Measurements from ENCODE around the gene CCDC112. TPM values are rescaled to one million over a fixed set of nuclear protein-coding genes. Genes with fewer than 3 reads are reported as not detected.

Gene CCDC112
- 0.22 and 0.29 TPM in 2 replicates for total RNA-seq

GRCh38 chr5:115296124-115297022, at the start of gene CCDC112:
Gene CCDC112, minus strand, starts transcription at chr5:115296654. Its CDS starts 111 bp downstream, at chr5:115296543.
- H3K4me3 Mint-ChIP-seq, result peak within 1 kb of the TSS; percentile 77
- peak; percentile 51 for DNase-seq (ENCODE audit: low spot score)
- H3K27me3 Mint-ChIP-seq (ENCODE audit: insufficient read depth), result peaks cover 53% of the 10 kb centered on the region
- peaks cover 9% of the 10 kb centered on the region for H3K9me3 Mint-ChIP-seq
- H3K36me3 Mint-ChIP-seq (ENCODE audit: low read depth), result no peaks in the 10 kb centered on the region
- H3K4me1 Mint-ChIP-seq (ENCODE audit: low read depth), result peaks cover 9% of the 10 kb centered on the region
- intact Hi-C loops (cut with micrococcal nuclease), result loop anchor here (1.0 to 5.0 kb wide), 7 partner anchors 34 to 543 kb away; partner anchors contain the start of genes FEM1C, PGGT1B and TMED7
- H3K27ac Mint-ChIP-seq, result no peak within 1 kb of the TSS

- Mint-ChIP-seq H3K27me3 (ENCODE audit: insufficient read depth) (peaks cover 18% of the 10 kb centered on the region), H3K4me1 (ENCODE audit: low read depth) (no peaks in the 10 kb centered on the region), H3K4me3 (no peak overlapping the region), H3K36me3 (ENCODE audit: low read depth) (no peaks in the 10 kb centered on the region), H3K9me3 (no peaks in the 10 kb centered on the region), H3K27ac (no peak overlapping the region)
- DNase-seq (ENCODE audit: low spot score), result no peak
- intact Hi-C loops (cut with micrococcal nuclease), result no loop called here
These were observed 48.9 kb upstream of the CCDC112 start for GRCh38 chr5:115345344-115345743.

- Mint-ChIP-seq H3K36me3 (ENCODE audit: low read depth) (no peaks in the 10 kb centered on the region), H3K27me3 (ENCODE audit: insufficient read depth) (peaks cover 19% of the 10 kb centered on the region), H3K27ac (no peak overlapping the region), H3K9me3 (no peaks in the 10 kb centered on the region), H3K4me1 (ENCODE audit: low read depth) (no peaks in the 10 kb centered on the region), H3K4me3 (no peak overlapping the region)
- no peak for DNase-seq (ENCODE audit: low spot score)
- intact Hi-C loops (cut with micrococcal nuclease), result no loop called here
These were observed 47.4 kb upstream of the CCDC112 start for GRCh38 chr5:115343855-115344254.

- intact Hi-C loops (cut with micrococcal nuclease), result no loop called here
- H3K27ac Mint-ChIP-seq, result no peak overlapping the region
- no peak overlapping the region for H3K4me3 Mint-ChIP-seq
- no peak for DNase-seq (ENCODE audit: low spot score)
- no peaks in the 10 kb centered on the region for H3K36me3 Mint-ChIP-seq (ENCODE audit: low read depth)
- H3K4me1 Mint-ChIP-seq (ENCODE audit: low read depth), result no peaks in the 10 kb centered on the region
- peaks cover 16% of the 10 kb centered on the region for H3K27me3 Mint-ChIP-seq (ENCODE audit: insufficient read depth)
- no peaks in the 10 kb centered on the region for H3K9me3 Mint-ChIP-seq
These were observed 46.3 kb upstream of the CCDC112 start for GRCh38 chr5:115342590-115343377.

GRCh38 chr5:115341745-115342144, 45.3 kb upstream of the CCDC112 start:
- no peaks in the 10 kb centered on the region for H3K9me3 Mint-ChIP-seq
- H3K4me1 Mint-ChIP-seq (ENCODE audit: low read depth), result no peaks in the 10 kb centered on the region
- H3K27me3 Mint-ChIP-seq (ENCODE audit: insufficient read depth), result peaks cover 16% of the 10 kb centered on the region
- intact Hi-C loops (cut with micrococcal nuclease), result no loop called here
- no peak overlapping the region for H3K27ac Mint-ChIP-seq
- H3K4me3 Mint-ChIP-seq, result no peak overlapping the region
- no peak for DNase-seq (ENCODE audit: low spot score)
- no peaks in the 10 kb centered on the region for H3K36me3 Mint-ChIP-seq (ENCODE audit: low read depth)

DNA sequence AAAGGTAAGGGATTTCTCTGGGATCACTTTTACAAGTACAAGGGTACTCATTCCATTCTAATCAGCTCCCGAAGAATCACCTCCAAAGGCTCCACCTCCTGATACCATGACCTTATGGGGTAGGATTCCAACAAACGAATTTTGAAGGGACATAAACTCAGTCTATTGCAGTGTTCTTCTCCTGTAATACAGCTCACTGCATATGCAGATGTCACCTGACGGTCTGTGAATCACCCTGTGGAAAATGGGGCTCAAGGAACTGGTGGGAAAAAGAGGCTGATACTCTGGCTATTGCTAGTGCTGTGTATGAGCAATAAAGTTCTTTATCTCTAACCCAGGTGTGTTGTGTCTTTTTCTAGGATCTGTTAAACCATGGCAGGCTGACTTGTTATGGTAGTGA, 42.4 kb upstream of the CCDC112 start:
- H3K36me3 Mint-ChIP-seq (ENCODE audit: low read depth), result no peaks in the 10 kb centered on the region
- H3K9me3 Mint-ChIP-seq, result no peaks in the 10 kb centered on the region
- intact Hi-C loops (cut with micrococcal nuclease), result no loop called here
- DNase-seq (ENCODE audit: low spot score), result no peak
- no peaks in the 10 kb centered on the region for H3K4me1 Mint-ChIP-seq (ENCODE audit: low read depth)
- peaks cover 9% of the 10 kb centered on the region for H3K27me3 Mint-ChIP-seq (ENCODE audit: insufficient read depth)
- H3K27ac Mint-ChIP-seq, result no peak overlapping the region
- H3K4me3 Mint-ChIP-seq, result no peak overlapping the region

DNA sequence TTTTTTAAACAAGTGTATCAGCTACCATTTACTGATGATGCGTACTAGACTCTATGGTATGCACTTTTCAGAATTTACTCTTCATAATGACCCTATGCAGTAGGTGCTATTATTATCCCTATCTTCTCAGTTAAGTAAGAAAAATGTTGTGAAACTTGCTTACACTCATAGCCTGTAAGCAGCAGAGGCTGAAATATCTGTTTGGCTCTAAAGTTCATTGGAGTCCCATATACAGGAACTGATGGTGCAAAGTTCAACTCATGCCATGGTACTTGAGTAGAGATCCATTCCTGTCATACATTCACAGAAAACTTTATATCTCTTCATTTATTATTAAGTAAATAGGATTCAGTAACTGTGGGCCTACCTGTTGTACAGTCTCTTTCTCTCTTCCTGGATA, 41.4 kb upstream of the CCDC112 start:
- intact Hi-C loops (cut with micrococcal nuclease), result no loop called here
- no peaks in the 10 kb centered on the region for H3K9me3 Mint-ChIP-seq
- H3K27ac Mint-ChIP-seq, result no peak overlapping the region
- H3K36me3 Mint-ChIP-seq (ENCODE audit: low read depth), result no peaks in the 10 kb centered on the region
- no peak overlapping the region for H3K4me3 Mint-ChIP-seq
- DNase-seq (ENCODE audit: low spot score), result no peak
- peaks cover 6% of the 10 kb centered on the region for H3K27me3 Mint-ChIP-seq (ENCODE audit: insufficient read depth)
- H3K4me1 Mint-ChIP-seq (ENCODE audit: low read depth), result peaks cover 4% of the 10 kb centered on the region

DNA sequence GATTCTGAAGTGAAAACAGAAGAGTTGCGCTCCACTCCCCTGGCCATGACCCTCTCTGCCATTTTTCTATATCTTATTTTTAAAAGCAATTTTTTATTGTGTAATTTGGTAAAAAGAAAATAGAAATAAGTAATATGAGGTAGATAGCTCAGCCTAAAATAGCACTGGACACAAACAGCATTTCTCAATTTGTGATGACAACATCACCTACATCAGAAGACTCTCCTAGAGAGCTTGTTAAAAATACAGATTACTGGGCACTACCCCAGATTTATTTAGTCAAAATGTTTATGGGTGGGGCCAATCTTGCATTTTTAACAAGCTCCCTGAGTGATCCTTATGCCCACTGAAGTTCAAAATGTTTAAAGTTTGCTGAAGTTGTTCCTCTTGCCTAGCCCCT, 40.5 kb upstream of the CCDC112 start:
- H3K4me1 Mint-ChIP-seq (ENCODE audit: low read depth), result peaks cover 4% of the 10 kb centered on the region
- no peak overlapping the region for H3K27ac Mint-ChIP-seq
- H3K4me3 Mint-ChIP-seq, result no peak overlapping the region
- intact Hi-C loops (cut with micrococcal nuclease), result no loop called here
- H3K36me3 Mint-ChIP-seq (ENCODE audit: low read depth), result no peaks in the 10 kb centered on the region
- DNase-seq (ENCODE audit: low spot score), result no peak
- H3K9me3 Mint-ChIP-seq, result no peaks in the 10 kb centered on the region
- H3K27me3 Mint-ChIP-seq (ENCODE audit: insufficient read depth), result peaks cover 7% of the 10 kb centered on the region

DNA sequence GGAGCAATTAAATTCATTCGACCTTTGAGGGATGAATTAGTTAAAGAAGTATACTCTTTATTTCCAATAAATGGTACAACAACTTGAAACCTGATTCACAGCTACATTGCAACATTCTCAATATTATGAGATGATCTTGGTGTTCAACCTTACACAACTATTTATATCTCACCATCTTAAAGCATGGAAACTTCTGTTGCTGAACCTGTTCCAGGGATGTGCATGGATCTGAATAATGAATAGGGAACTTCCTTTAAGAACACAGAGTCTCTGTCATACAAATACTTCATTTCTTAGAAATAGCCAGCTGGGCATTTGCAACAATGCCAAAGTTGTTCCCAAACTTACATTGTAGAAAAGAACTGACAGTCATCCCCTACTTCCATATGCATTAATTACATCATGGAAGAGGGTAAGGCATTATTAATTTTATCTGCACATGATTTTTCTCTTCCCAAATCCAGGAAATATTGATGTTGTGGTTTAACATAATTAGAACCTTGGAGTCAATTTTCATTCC, 39.8 kb upstream of the CCDC112 start:
- H3K27me3 Mint-ChIP-seq (ENCODE audit: insufficient read depth), result peaks cover 10% of the 10 kb centered on the region
- H3K4me1 Mint-ChIP-seq (ENCODE audit: low read depth), result peaks cover 4% of the 10 kb centered on the region
- H3K9me3 Mint-ChIP-seq, result no peaks in the 10 kb centered on the region
- no peak for DNase-seq (ENCODE audit: low spot score)
- H3K36me3 Mint-ChIP-seq (ENCODE audit: low read depth), result no peaks in the 10 kb centered on the region
- no peak overlapping the region for H3K27ac Mint-ChIP-seq
- no peak overlapping the region for H3K4me3 Mint-ChIP-seq
- intact Hi-C loops (cut with micrococcal nuclease), result no loop called here

DNA sequence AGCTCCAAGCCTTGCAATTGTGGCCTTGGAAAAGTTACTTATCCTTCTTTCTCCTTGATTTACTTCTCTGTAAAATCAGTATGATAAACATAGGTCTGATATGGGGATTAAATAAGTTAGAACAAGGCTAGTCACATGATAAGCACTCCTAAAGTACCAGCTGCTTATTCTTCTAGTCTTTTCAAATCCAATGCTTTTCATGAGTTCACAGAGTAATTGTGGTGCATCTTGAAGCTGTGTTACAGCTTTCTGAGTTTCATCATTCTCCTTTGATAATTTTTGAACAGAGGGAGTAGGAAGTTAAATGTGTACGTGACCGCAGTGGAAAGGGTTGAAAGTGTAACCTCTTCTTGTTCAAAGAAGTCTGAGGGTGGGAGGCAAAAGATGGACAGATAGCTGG, 38.8 kb upstream of the CCDC112 start:
- no peak for DNase-seq (ENCODE audit: low spot score)
- H3K27ac Mint-ChIP-seq, result no peak overlapping the region
- no peaks in the 10 kb centered on the region for H3K36me3 Mint-ChIP-seq (ENCODE audit: low read depth)
- peaks cover 4% of the 10 kb centered on the region for H3K4me1 Mint-ChIP-seq (ENCODE audit: low read depth)
- H3K27me3 Mint-ChIP-seq (ENCODE audit: insufficient read depth), result peaks cover 10% of the 10 kb centered on the region
- intact Hi-C loops (cut with micrococcal nuclease), result no loop called here
- H3K9me3 Mint-ChIP-seq, result no peaks in the 10 kb centered on the region
- no peak overlapping the region for H3K4me3 Mint-ChIP-seq

- no peak overlapping the region for H3K4me3 Mint-ChIP-seq
- intact Hi-C loops (cut with micrococcal nuclease), result no loop called here
- no peak overlapping the region for H3K27ac Mint-ChIP-seq
- DNase-seq (ENCODE audit: low spot score), result no peak
- H3K4me1 Mint-ChIP-seq (ENCODE audit: low read depth), result peaks cover 4% of the 10 kb centered on the region
- H3K9me3 Mint-ChIP-seq, result no peaks in the 10 kb centered on the region
- H3K27me3 Mint-ChIP-seq (ENCODE audit: insufficient read depth), result peaks cover 9% of the 10 kb centered on the region
- no peaks in the 10 kb centered on the region for H3K36me3 Mint-ChIP-seq (ENCODE audit: low read depth)
These were observed 36.7 kb upstream of the CCDC112 start for GRCh38 chr5:115333164-115333563.

DNA sequence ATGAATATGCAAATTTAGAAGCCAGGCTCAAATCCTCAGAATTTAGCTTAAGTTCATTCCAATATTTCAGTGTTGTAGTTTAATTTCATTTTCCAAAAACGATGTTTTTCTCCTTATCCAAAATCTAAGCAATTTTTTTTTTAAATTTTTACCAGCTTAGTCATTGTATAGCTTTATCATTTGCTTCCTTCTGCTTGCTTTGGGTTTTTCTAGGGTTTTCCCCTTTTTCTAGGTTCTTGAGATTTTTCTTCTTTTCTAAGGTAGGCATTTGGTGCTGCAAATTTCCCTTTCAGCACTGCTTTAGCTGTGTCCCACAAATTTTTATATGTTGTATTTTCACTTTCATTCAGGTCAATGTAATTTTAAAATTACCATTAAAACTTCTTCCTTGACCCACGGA, 34.4 kb upstream of the CCDC112 start:
- intact Hi-C loops (cut with micrococcal nuclease), result no loop called here

GRCh38 chr5:115329475-115329874, 33.0 kb upstream of the CCDC112 start:
- Mint-ChIP-seq H3K4me3 (no peak overlapping the region), H3K27ac (no peak overlapping the region), H3K4me1 (ENCODE audit: low read depth) (peaks cover 4% of the 10 kb centered on the region), H3K9me3 (no peaks in the 10 kb centered on the region), H3K27me3 (ENCODE audit: insufficient read depth) (peaks cover 7% of the 10 kb centered on the region), H3K36me3 (ENCODE audit: low read depth) (no peaks in the 10 kb centered on the region)
- intact Hi-C loops (cut with micrococcal nuclease), result no loop called here
- DNase-seq (ENCODE audit: low spot score), result no peak

More for the DNA sequence above, 34.4 kb upstream of the CCDC112 start:
- Mint-ChIP-seq H3K9me3 (no peaks in the 10 kb centered on the region), H3K27me3 (ENCODE audit: insufficient read depth) (peaks cover 7% of the 10 kb centered on the region), H3K27ac (no peak overlapping the region), H3K36me3 (ENCODE audit: low read depth) (no peaks in the 10 kb centered on the region), H3K4me3 (no peak overlapping the region), H3K4me1 (ENCODE audit: low read depth) (peaks cover 4% of the 10 kb centered on the region)
- no peak for DNase-seq (ENCODE audit: low spot score)

Measured in activated T-helper 1 cell treated with anti-CD3 and anti-CD28 coated beads, Interleukin-12 subunit alpha, Interleukin-12 subunit beta, Interleukin-2, Interleukin-4 antibody, amounts not matched to agents 30 ng/mL and 10 ng/mL and 1 ng/mL, durations not matched to agents 14 hours and 24 hours and 36 hours (primary cell).